Ovary (tissue), 9 donors: ENCODE data around the gene WDR93. TPM values are rescaled to one million over a fixed set of nuclear protein-coding genes. Genes with fewer than 3 reads are reported as not detected.

Experiments used
- DNase-seq, 5 donors: peaks; one replicate each; pipeline ENCODE4 v3.0.0-alpha.2; 2019 to 2020
- H3K27ac ChIP-seq, 2 donors: fragments of 200-600 bp; one replicate each; pipeline versions ENCODE4 v1.5.1 to v1.8.0; 2019 to 2022
- H3K27me3 ChIP-seq: fragments of 200-600 bp; one replicate; pipeline ENCODE4 v1.8.0; 2022
- H3K36me3 ChIP-seq: fragments of 200-600 bp; sonication (generic); one replicate; pipeline ENCODE4 v1.5.1; 2019
- H3K4me1 ChIP-seq: one replicate; pipeline ENCODE4 v1.8.1; 2013; ENCODE audit warnings: mild to moderate bottlenecking, moderate library complexity; ENCODE audit not compliant: insufficient read depth
- H3K4me3 ChIP-seq: fragments of 200-600 bp; sonication (generic); one replicate; pipeline ENCODE4 v1.5.1; 2017
- H3K9me3 ChIP-seq, 2 donors: fragments of 200-600 bp in 1 of 2; sonication (generic) in 1 of 2; one replicate each; pipeline versions ENCODE4 v1.5.1 to v1.8.1; 2013 to 2019; ENCODE audit warnings: mild to moderate bottlenecking in 1 of 2, moderate library complexity in 1 of 2
- EP300 ChIP-seq: sonication (generic); formaldehyde crosslinking; IDR thresholded peaks from one replicate; pipeline ENCODE4 v1.6.1; 2017; ENCODE audit warnings: antibody characterized with exemption
- POLR2A ChIP-seq: fragments of 450-650 bp; IDR thresholded peaks from one replicate; pipeline ENCODE4 v1.6.1; 2017; ENCODE audit warnings: antibody characterized with exemption, mild to moderate bottlenecking, moderate library complexity
- WGBS, 3 donors: extraction: QIAGEN DNeasy Blood & Tissue Kit in 1 of 3; methylation state at CpG; one replicate each; pipeline versions ENCODE4 v1.1.5 to v1.1.7; 2013 to 2017; 5-methylcytosine and 5-hydroxymethylcytosine counted together
- intact Hi-C, 4 donors: fragments of 100-400 bp; cut with DNase I; formaldehyde crosslinking; loops; one replicate each; pipeline versions ENCODE4 v1.11.0 to v1.15.1; 2022 to 2023
- polyA plus RNA-seq, 2 donors: library from polyadenylated mRNA; stranded (reverse); fragments of 200-250 nt in 1 of 2; fragments of 350-450 nt in 1 of 2; fragmentation: Illumina TruSeq in 1 of 2; extraction: RNeasy Lipid Tissue Mini Kit (QIAGEN cat#74804) in 1 of 2; gene quantifications; one replicate each; pipeline ENCODE4 v1.2.3, GENCODE V29; 2013 to 2014
- total RNA-seq, 7 donors: library from RNA; depleted of rRNA in 2 of 7; stranded (reverse); fragments of >200 nt in 2 of 7; fragmentation: NEBNext Ultra II Directional in 3 of 7; extraction: Animal tissue kit (Norgen Biotek cat#: 25700) in 3 of 7; gene quantifications; one replicate each; pipeline versions ENCODE4 v1.1.0 to v1.2.4, GENCODE V29; 2016 to 2023
- TF ChIP-seq, protein P1 (sequence below), 3 donors: fragments of 450-650 bp in 2 of 3; fragments of 200-600 bp in 1 of 3; IDR thresholded peaks; one replicate each; pipeline versions ENCODE4 v1.5.1 to v1.8.0; 2016 to 2022; ENCODE audit warnings: antibody characterized with exemption in 3 of 3, mild to moderate bottlenecking in 1 of 3
- donor health status: DM: no; HTN: no; CAD: no; lungs with moderate emphysema.
- donor health status: DM: no; HTN: no; CAD: no.
- donor health status: Bipolar disorder and iron deficiency.
- donor health status: DM: yes; HTN: yes; CAD: no.
- donor health status: DM: no; HTN: no; CAD: no.
- donor health status: DM: yes; HTN: yes; CAD: no.

Gene WDR93
- total and polyA plus RNA-seq, 9 donors = 0.23 to 3.2 (median 0.46) TPM; not detected in 1

DNA sequence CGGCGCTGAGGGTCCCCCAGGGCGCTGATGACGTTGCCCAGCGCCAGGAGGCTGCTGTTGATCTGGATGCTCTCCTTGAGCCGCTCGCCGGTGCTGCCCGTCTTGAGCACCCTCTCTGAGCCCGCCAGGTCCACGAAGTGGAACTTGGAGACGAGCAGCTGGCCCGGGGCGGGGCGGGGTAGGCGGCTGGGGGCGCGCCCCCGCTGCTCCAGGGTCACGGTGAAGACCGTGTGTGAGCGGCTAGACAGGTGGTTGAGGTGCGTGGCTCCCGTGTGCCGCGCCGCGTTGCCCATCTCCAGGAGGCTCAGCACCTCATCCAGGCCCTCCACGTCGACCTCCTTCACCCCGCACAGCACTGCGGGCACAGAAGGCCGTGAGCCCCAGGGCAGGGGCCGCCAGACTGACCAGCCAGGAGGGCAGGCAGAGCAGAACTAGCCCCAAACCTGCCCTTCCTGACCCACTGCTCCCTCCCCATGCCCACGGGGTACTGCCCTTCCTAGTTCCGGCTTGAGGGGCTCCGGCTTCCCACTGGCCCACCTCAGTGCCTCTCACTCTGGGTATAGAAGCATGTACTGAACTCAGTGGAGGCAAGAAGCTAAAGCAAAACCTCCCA lies 41.5 kb upstream of the WDR93 start:
- no peaks in the 10 kb centered on the region for H3K9me3 ChIP-seq
- no peak overlapping the region for H3K4me3 ChIP-seq
- DNase-seq = peak in 1 of 5 donors; percentile 15
- WGBS, 3 donors = 94 to 98% (median 94%) methylated on average over 31 to 37 of the region's 37 CpGs
- H3K27ac ChIP-seq = no peak overlapping the region
- H3K36me3 ChIP-seq = no peaks in the 10 kb centered on the region
- peaks cover 5% of the 10 kb centered on the region for H3K4me1 ChIP-seq
- no peak for TF ChIP-seq EP300
- TF ChIP-seq POLR2A = no peak
- TF ChIP-seq, protein P1, sequence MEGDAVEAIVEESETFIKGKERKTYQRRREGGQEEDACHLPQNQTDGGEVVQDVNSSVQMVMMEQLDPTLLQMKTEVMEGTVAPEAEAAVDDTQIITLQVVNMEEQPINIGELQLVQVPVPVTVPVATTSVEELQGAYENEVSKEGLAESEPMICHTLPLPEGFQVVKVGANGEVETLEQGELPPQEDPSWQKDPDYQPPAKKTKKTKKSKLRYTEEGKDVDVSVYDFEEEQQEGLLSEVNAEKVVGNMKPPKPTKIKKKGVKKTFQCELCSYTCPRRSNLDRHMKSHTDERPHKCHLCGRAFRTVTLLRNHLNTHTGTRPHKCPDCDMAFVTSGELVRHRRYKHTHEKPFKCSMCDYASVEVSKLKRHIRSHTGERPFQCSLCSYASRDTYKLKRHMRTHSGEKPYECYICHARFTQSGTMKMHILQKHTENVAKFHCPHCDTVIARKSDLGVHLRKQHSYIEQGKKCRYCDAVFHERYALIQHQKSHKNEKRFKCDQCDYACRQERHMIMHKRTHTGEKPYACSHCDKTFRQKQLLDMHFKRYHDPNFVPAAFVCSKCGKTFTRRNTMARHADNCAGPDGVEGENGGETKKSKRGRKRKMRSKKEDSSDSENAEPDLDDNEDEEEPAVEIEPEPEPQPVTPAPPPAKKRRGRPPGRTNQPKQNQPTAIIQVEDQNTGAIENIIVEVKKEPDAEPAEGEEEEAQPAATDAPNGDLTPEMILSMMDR (IDR thresholded peaks at IDR 0.05) = no peak
- H3K27me3 ChIP-seq = no peaks in the 10 kb centered on the region
- intact Hi-C loops = loop anchor here in 3 of 4 donors (5.0 to 10.0 kb wide), 2 partner anchors 96 to 98 kb away; no protein-coding TSS in a partner anchor

GRCh38 chr15:89649716-89650115 lies 40.9 kb upstream of the WDR93 start:
- Histone ChIP-seq H3K4me3 (no peak overlapping the region), H3K27me3 (no peaks in the 10 kb centered on the region), H3K27ac (no peak overlapping the region), H3K4me1 (peaks cover 9% of the 10 kb centered on the region), H3K9me3 (no peaks in the 10 kb centered on the region), H3K36me3 (no peaks in the 10 kb centered on the region)
- intact Hi-C loops = loop anchor here in 3 of 4 donors (5.0 to 10.0 kb wide), 2 partner anchors 95 to 98 kb away; no protein-coding TSS in a partner anchor
- DNase-seq = peak in 2 of 5 donors; percentile 14 to 15
- WGBS, 3 donors = 87 to 93% (median 87%) methylated on average over 15 of the region's 15 CpGs
- TF ChIP-seq, protein P1 (IDR thresholded peaks at IDR 0.05) = no peak
- TF ChIP-seq EP300 (no peak), POLR2A (no peak)

DNA sequence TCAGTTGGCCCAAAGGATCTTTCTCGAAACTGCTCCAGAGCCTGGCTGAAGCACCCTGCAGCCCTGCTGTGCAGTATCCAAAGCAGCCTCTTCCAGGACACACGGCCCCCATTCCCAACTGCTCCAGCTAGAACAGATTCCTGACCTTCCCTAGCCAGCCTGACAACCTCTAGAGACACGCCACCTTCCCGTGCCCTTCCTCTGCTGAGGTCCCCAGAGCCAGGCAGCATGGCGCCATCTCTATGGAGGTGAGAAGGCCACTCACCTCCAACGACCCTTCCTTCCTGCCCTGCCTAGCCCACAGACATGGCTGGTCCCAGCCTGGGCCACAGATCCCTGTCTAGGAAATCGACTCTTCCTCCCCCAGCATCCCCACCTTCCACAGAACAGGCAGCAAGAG lies 38.5 kb upstream of the WDR93 start:
- H3K4me1 ChIP-seq = peaks cover 7% of the 10 kb centered on the region
- intact Hi-C loops = no loop called here
- TF ChIP-seq POLR2A (no peak), EP300 (no peak)
- TF ChIP-seq, protein P1 (IDR thresholded peaks at IDR 0.05) = no peak
- H3K27ac ChIP-seq = no peak overlapping the region
- H3K36me3 ChIP-seq = no peaks in the 10 kb centered on the region
- H3K4me3 ChIP-seq = no peak overlapping the region
- no peaks in the 10 kb centered on the region for H3K27me3 ChIP-seq
- WGBS, 3 donors = 77 to 90% (median 87%) methylated on average over 7 of the region's 7 CpGs
- peak in 1 of 5 donors; percentile 15 for DNase-seq
- H3K9me3 ChIP-seq = no peaks in the 10 kb centered on the region

GRCh38 chr15:89652666-89653065 lies 37.9 kb upstream of the WDR93 start:
- H3K9me3 ChIP-seq = no peaks in the 10 kb centered on the region
- H3K27ac ChIP-seq = no peak overlapping the region
- intact Hi-C loops = no loop called here
- DNase-seq = peak in 2 of 5 donors; percentile 15 to 18
- WGBS, 3 donors = 69 to 84% (median 77%) methylated on average over 7 to 16 of the region's 16 CpGs
- TF ChIP-seq POLR2A (no peak), EP300 (no peak)
- TF ChIP-seq, protein P1 (IDR thresholded peaks at IDR 0.05) = no peak
- H3K4me1 ChIP-seq = peaks cover 4% of the 10 kb centered on the region
- no peaks in the 10 kb centered on the region for H3K27me3 ChIP-seq
- no peak overlapping the region for H3K4me3 ChIP-seq
- no peaks in the 10 kb centered on the region for H3K36me3 ChIP-seq
